ENCODE data around the gene MESP1.

- TF ChIP-seq CTCF (IDR thresholded peaks at IDR 0.05; ENCODE audit: borderline replicate concordance, extremely low read depth, low read length, poor library complexity, severe bottlenecking) (no peak), EZH2 (IDR thresholded peaks at IDR 0.05; ENCODE audit: borderline replicate concordance, low read depth, low read length, severe bottlenecking) (no peak)
Measured at GRCh38 chr15:89755701-89756100, 4.7 kb upstream of the MESP1 start.
